ENCODE results near the gene HSPA8. TPM values are rescaled to one million over a fixed set of nuclear protein-coding genes. Genes with fewer than 3 reads are reported as not detected.
"Not testable (repeated sequence)": the region's sequence is repeated elsewhere in the genome, so short reads cannot be mapped to it uniquely, and the experiment has no call there.

HSPA8 gene
- total and polyA plus RNA-seq, 2 donors = 221 to 1,679 TPM

DNA sequence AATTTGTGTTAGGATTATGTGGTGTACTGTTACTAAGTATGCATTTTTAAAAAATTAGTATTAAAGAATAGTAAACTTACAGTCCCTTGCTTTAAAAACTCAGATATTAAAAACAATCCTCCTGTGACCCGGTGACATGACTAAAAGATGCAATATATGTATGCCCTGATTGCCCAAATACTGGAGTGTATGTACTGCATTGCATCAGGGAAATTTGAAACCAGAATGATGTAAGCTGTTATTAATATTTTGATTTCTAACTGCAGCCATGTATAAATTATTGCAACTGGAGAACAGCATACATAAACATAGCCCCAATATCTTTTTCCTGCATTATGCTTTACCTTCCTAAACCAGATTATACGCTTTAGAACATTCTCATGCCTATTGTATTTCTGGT lies 3.7 kb upstream of the HSPA8 start:
- Histone ChIP-seq H3K36me3 (ENCODE audit: control insufficient read depth in 2 of 2, insufficient read depth in 2 of 2, low read length in 1 of 2) (peaks cover under 1 to 10% of the 10 kb centered on the region in 2 donors), H3K27ac (ENCODE audit: low read depth in 1 of 2, low read length in 1 of 2) (no peak overlapping the region), H3K4me1 (ENCODE audit: control insufficient read depth in 2 of 2, insufficient read depth in 2 of 2, low read length in 2 of 2) (peaks cover 12 to 21% of the 10 kb centered on the region in 2 donors), H3K27me3 (ENCODE audit: control insufficient read depth in 2 of 2, insufficient read depth in 1 of 2, low read length in 1 of 2) (no peaks in the 10 kb centered on the region), H3K4me3 (ENCODE audit: low read length in 2 of 2) (no peak overlapping the region), H3K9me3 (ENCODE audit: control insufficient read depth in 2 of 2, insufficient read depth in 1 of 2, low read length in 1 of 2) (no peaks in the 10 kb centered on the region)
- no peak for DNase-seq (ENCODE audit: low read depth in 6 of 9, low spot score in 9 of 9)
- WGBS = 95% methylated on average over 2 of the region's 2 CpGs

DNA sequence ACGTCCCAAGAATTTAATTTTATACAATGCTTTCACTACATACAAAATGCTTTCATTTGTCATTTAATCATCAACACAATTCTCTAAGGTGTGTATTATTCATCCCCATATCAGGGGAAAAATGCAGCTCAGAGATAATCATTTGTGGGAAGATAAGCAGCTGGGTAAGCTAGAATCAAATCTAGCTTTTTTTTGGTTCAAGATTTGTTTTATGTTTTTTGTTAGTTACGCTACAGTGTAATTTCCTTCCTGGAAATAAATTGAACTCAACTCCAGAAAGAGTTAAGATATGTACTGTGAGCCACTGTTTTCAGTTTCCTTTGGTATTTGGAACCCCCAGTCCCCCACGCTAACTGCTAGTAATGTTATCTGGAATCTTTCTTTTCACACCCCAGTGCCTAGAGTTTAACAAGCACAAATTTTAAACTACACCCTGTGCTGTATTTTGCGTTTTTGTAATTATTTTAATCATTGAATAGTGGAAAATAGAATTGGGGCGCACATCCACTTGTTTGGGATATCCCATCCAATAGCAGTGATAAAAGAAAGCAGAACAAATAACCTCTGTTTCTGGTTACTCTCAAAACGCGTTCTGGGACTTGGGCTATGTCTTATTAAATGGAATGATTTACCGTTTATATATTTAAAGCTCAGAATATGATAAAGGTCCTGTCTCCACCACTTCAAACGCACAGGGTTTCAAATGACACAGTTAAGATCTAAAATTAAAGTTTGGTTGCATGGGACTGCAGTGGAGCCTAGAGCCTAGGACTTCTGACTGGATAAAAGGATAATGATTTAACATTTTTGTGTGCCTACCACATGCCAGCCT lies 2.1 kb upstream of the HSPA8 start:
- peak in 1 of 9 donors; percentile 70 for DNase-seq (ENCODE audit: low read depth in 6 of 9, low spot score in 9 of 9)

DNA sequence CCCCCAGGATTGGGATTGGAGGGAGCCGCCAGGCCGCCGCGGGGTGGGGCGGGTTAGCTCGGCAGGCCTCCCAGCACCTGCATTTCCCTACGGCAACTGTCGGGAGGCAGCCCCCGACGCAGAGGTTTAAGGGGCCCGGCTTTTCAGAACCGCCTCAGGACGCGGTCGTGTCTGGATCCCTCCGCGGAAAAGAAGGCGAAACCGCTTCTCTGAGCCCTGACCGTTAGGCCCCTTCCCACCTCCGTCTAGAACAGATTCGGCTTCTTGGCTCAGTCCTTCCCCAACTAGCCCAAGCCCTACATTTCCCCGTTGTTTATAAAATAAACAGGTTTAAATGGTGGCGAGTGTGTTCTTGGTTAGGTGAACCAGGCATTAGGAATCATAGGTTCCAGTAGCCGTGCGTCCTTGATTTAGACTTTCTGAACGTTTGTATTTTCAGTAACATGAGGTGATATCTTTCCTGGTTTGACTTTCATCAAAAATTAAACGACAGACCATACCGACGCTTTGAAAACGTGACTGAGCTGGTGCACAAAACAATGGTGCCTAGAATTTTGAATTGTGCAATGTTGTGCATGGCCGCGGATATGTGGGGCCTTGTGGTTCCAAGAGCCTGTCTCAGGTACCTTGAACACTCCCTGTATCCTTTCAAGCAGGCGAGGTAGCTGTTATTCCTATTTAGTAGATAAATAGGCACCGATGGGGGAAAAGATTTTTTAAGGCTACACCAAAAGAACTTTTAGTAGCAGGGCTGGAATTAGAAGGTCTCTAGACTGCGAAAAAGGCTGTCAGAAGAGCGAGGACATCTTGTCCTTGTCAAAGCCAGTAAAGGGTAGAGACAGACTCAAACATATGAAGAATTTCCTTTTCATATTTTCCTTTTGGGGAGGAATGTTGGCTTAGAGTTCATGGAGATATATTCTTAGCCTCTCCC lies 1.2 kb upstream of the HSPA8 start:
- H3K27me3 ChIP-seq (ENCODE audit: control insufficient read depth in 2 of 2, insufficient read depth in 1 of 2, low read length in 1 of 2) = no peaks in the 10 kb centered on the region
- peak in 7 of 9 donors; percentile 65 to 90 (median 74) for DNase-seq (ENCODE audit: low read depth in 6 of 9, low spot score in 9 of 9)
- H3K4me1 ChIP-seq (ENCODE audit: control insufficient read depth in 2 of 2, insufficient read depth in 2 of 2, low read length in 2 of 2) = peaks cover 21 to 37% of the 10 kb centered on the region in 2 donors
- WGBS = 4% methylated on average over 37 of the region's 37 CpGs
- H3K36me3 ChIP-seq (ENCODE audit: control insufficient read depth in 2 of 2, insufficient read depth in 2 of 2, low read length in 1 of 2) = peaks cover 25 to 35% of the 10 kb centered on the region in 2 donors
- H3K9me3 ChIP-seq (ENCODE audit: control insufficient read depth in 2 of 2, insufficient read depth in 1 of 2, low read length in 1 of 2) = no peaks in the 10 kb centered on the region
- H3K4me3 ChIP-seq (ENCODE audit: low read length in 2 of 2) = peak overlapping the region; percentile 91 to 98
- peak overlapping the region; percentile 99 to 100 for H3K27ac ChIP-seq (ENCODE audit: low read depth in 1 of 2, low read length in 1 of 2)

More for the DNA sequence above, 2.1 kb upstream of the HSPA8 start:
- no peaks in the 10 kb centered on the region for H3K27me3 ChIP-seq (ENCODE audit: control insufficient read depth in 2 of 2, insufficient read depth in 1 of 2, low read length in 1 of 2)
- H3K27ac ChIP-seq (ENCODE audit: low read depth in 1 of 2, low read length in 1 of 2) = peak overlapping the region; percentile 99 to 100
- H3K9me3 ChIP-seq (ENCODE audit: control insufficient read depth in 2 of 2, insufficient read depth in 1 of 2, low read length in 1 of 2) = no peaks in the 10 kb centered on the region
- peaks cover 16 to 26% of the 10 kb centered on the region in 2 donors for H3K36me3 ChIP-seq (ENCODE audit: control insufficient read depth in 2 of 2, insufficient read depth in 2 of 2, low read length in 1 of 2)
- WGBS = 50% methylated on average over 9 of the region's 9 CpGs
- peak overlapping the region; percentile 91 to 98 for H3K4me3 ChIP-seq (ENCODE audit: low read length in 2 of 2)
- H3K4me1 ChIP-seq (ENCODE audit: control insufficient read depth in 2 of 2, insufficient read depth in 2 of 2, low read length in 2 of 2) = peaks cover 18 to 34% of the 10 kb centered on the region in 2 donors

DNA sequence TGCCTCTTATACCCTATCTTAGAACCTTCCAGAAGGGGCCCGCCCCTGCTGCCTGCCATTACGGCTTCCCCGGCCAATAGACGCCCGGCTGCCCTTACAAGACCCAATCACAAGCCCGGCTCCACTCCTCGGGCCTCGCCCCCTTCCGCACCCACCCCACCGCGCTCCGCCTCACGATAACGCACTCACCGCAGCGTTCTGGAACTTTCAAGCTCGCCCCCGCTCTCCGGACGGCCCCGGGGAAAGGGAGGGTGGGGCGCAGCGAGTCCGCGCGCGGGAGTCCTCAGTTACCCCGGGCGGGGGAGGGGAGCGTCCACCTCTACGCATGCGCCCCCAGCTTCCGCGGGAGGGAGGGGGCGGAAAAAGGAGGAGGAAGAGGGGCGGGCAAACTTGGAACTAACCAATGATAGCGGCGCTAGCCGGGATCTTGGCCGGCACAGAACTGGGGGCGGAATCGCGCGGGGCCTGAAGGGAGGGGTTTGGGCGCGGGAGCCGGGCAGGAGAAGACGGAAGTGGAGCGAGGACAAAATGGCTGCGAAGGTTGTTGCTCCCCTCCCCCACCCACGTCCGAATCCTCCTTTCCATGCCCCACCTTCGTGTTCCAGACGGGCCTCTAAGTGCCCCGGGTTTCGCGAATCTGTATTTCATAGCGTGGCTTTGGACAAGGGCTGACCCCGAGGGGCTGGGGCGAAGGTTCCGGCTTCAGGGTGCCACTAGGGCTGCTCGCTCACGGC lies 389 bp upstream of the HSPA8 start:
- H3K4me1 ChIP-seq (ENCODE audit: control insufficient read depth in 2 of 2, insufficient read depth in 2 of 2, low read length in 2 of 2) = peaks cover 27 to 42% of the 10 kb centered on the region in 2 donors
- under 1% methylated on average over 63 of the region's 63 CpGs for WGBS
- DNase-seq (ENCODE audit: low read depth in 6 of 9, low spot score in 9 of 9) = peak; percentile 95 to 100 (median 98)
- H3K27me3 ChIP-seq (ENCODE audit: control insufficient read depth in 2 of 2, insufficient read depth in 1 of 2, low read length in 1 of 2) = no peaks in the 10 kb centered on the region
- no peaks in the 10 kb centered on the region for H3K9me3 ChIP-seq (ENCODE audit: control insufficient read depth in 2 of 2, insufficient read depth in 1 of 2, low read length in 1 of 2)
- peak overlapping the region; percentile 99 to 100 for H3K27ac ChIP-seq (ENCODE audit: low read depth in 1 of 2, low read length in 1 of 2)
- H3K4me3 ChIP-seq (ENCODE audit: low read length in 2 of 2) = peak overlapping the region; percentile 91 to 98
- H3K36me3 ChIP-seq (ENCODE audit: control insufficient read depth in 2 of 2, insufficient read depth in 2 of 2, low read length in 1 of 2) = peaks cover 33 to 43% of the 10 kb centered on the region in 2 donors

DNA sequence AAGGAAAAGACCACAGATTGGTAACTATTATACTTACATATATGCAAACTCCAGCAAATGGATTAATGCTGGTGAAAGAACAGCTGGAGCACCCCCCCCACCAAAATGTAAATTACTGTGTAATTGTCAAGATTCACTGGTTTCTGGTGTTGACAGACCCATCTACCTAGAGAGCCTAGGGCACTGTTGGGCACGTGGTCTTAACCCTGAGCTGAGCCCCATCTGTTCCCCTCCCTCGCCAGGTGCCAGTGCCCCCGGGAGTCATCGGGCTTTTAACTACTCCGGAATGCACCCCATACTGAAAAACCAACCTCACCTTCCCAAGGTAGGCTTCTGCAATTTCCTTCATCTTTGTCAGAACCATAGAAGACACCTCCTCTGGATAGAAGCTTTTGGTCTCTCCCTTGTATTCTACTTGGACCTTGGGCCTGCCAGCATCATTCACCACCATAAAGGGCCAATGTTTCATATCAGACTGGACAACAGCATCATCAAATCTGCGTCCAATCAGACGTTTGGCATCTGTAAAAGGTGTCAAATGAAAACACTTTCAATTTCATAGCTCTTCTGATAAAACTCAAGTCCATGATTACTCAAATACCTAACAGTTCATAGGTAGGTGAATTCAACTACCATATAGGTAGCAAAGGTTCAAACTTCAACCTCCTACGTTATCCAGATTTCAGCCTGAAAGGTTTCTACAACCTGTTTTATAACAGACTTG lies 1.5 kb downstream of the HSPA8 start:
- Histone ChIP-seq H3K4me1 (ENCODE audit: control insufficient read depth in 2 of 2, insufficient read depth in 2 of 2, low read length in 2 of 2) (peaks cover 27 to 42% of the 10 kb centered on the region in 2 donors), H3K27me3 (ENCODE audit: control insufficient read depth in 2 of 2, insufficient read depth in 1 of 2, low read length in 1 of 2) (no peaks in the 10 kb centered on the region), H3K9me3 (ENCODE audit: control insufficient read depth in 2 of 2, insufficient read depth in 1 of 2, low read length in 1 of 2) (no peaks in the 10 kb centered on the region), H3K27ac (ENCODE audit: low read depth in 1 of 2, low read length in 1 of 2) (peak overlapping the region in 1 of 2 donors; percentile 99), H3K4me3 (ENCODE audit: low read length in 2 of 2) (peak overlapping the region; percentile 91 to 98), H3K36me3 (ENCODE audit: control insufficient read depth in 2 of 2, insufficient read depth in 2 of 2, low read length in 1 of 2) (peaks cover 50 to 62% of the 10 kb centered on the region in 2 donors)
- peak in 2 of 9 donors; percentile 27 to 45 for DNase-seq (ENCODE audit: low read depth in 6 of 9, low spot score in 9 of 9)
- 2% methylated on average over 8 of the region's 8 CpGs for WGBS

DNA sequence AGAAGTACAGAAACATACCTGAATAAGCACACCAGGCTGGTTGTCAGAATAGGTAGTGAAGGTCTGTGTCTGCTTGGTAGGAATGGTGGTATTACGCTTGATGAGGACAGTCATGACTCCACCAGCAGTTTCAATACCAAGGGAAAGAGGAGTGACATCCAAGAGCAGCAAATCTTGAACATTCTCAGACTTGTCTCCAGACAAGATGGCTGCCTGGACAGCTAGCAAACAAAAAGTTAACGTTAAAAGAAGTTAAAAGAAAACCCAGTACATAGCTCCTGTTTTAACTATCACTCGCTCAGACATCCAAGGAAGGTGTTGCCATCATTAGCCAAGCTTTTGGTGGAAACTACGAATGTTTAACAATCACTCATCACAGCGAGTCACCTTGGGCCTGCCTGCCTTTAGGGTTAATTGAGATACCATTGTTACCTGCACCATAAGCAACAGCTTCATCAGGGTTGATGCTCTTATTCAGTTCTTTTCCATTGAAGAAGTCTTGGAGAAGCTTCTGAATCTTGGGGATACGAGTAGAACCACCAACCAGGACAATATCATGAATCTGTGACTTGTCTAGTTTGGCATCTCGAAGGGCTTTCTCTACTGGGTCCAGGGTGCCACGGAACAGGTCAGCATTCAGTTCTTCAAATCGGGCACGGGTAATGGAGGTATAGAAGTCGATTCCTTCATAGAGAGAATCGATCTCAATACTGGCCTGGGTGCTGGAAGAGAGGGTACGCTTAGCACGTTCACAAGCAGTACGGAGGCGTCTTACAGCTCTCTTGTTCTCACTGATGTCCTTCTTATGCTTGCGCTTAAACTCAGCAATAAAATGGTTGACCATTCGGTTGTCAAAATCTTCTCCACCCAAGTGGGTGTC lies 2.7 kb downstream of the HSPA8 start:
- Histone ChIP-seq H3K4me1 (ENCODE audit: control insufficient read depth in 2 of 2, insufficient read depth in 2 of 2, low read length in 2 of 2) (peaks cover 23 to 31% of the 10 kb centered on the region in 2 donors), H3K27ac (ENCODE audit: low read depth in 1 of 2, low read length in 1 of 2) (peak overlapping the region in 1 of 2 donors; percentile 42), H3K36me3 (ENCODE audit: control insufficient read depth in 2 of 2, insufficient read depth in 2 of 2, low read length in 1 of 2) (peaks cover 59 to 66% of the 10 kb centered on the region in 2 donors), H3K4me3 (ENCODE audit: low read length in 2 of 2) (peak overlapping the region; percentile 91 to 98)
- not testable (repeated sequence) for DNase-seq (ENCODE audit: low read depth in 6 of 9, low spot score in 9 of 9); H3K27me3 ChIP-seq (ENCODE audit: control insufficient read depth in 2 of 2, insufficient read depth in 1 of 2, low read length in 1 of 2); H3K9me3 ChIP-seq (ENCODE audit: control insufficient read depth in 2 of 2, insufficient read depth in 1 of 2, low read length in 1 of 2)
- WGBS = 59% methylated on average over 18 of the region's 18 CpGs

DNA sequence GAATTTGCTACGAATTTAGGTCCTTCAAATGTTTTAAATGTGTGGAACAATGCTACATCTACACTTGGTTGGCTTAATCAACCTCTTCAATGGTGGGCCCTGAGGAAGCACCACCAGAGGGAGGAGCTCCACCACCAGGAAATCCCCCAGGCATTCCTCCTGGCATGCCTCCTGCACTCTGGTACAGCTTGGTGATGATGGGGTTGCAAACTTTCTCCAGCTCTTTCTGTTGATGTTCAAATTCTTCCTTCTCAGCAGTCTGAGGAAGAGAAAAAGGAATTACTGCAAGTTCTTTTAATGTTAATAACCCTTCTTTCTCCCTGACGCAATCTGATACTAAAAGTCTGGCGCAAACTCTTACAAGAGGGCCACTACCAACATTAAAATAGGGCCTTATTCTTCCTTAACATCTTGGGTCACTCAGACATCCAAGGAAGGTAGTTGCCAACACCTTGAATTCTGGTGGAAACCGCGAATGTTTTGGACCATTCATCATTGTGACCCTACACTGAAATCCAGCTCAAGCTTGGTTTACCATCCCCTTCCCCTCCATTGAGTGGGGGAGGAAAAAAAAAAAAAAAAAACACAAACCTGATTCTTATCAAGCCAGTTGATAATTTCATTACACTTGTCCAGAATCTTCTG lies 4.2 kb downstream of the HSPA8 start:
- Histone ChIP-seq H3K36me3 (ENCODE audit: control insufficient read depth in 2 of 2, insufficient read depth in 2 of 2, low read length in 1 of 2) (peaks cover 72 to 77% of the 10 kb centered on the region in 2 donors), H3K27ac (ENCODE audit: low read depth in 1 of 2, low read length in 1 of 2) (no peak overlapping the region), H3K4me1 (ENCODE audit: control insufficient read depth in 2 of 2, insufficient read depth in 2 of 2, low read length in 2 of 2) (peaks cover 18 to 28% of the 10 kb centered on the region in 2 donors), H3K9me3 (ENCODE audit: control insufficient read depth in 2 of 2, insufficient read depth in 1 of 2, low read length in 1 of 2) (no peaks in the 10 kb centered on the region), H3K4me3 (ENCODE audit: low read length in 2 of 2) (no peak overlapping the region), H3K27me3 (ENCODE audit: control insufficient read depth in 2 of 2, insufficient read depth in 1 of 2, low read length in 1 of 2) (no peaks in the 10 kb centered on the region)
- DNase-seq (ENCODE audit: low read depth in 6 of 9, low spot score in 9 of 9) = no peak
- WGBS = 92% methylated on average over 5 of the region's 5 CpGs
